ENCODE results near the gene TMEM203. TPM values are rescaled to one million over a fixed set of nuclear protein-coding genes. Genes with fewer than 3 reads are reported as not detected.

The TMEM203 gene
- total and polyA plus RNA-seq, 2 of the 13 experiments (the other 11 are each of a cell fraction or from before 2014, with no cell fraction given) = 23.4 to 36.7 TPM

- TF ChIP-seq ZBTB7A (CRISPR knock-in tag; IDR thresholded peaks at IDR 0.05) (0 out of 2 replicates have a peak, but pooled peaks have one; percentile 26), HOXA5 (CRISPR knock-in tag; IDR thresholded peaks at IDR 0.05) (no peak), TCF12 (IDR thresholded peaks at IDR 0.05) (no peak), TCF12 (CRISPR knock-in tag; IDR thresholded peaks at IDR 0.05) (peak; percentile 46), IKZF4 (CRISPR knock-in tag; IDR thresholded peaks at IDR 0.05; ENCODE audit: borderline replicate concordance, low read depth, not compliant biosample characterization) (no peak), NFE2L2 (IDR thresholded peaks at IDR 0.05; ENCODE audit: low read length) (no peak), MIER2 (CRISPR knock-in tag; IDR thresholded peaks at IDR 0.05) (no peak), ZNF33B (CRISPR knock-in tag; IDR thresholded peaks at IDR 0.05) (no peak), ZNF232 (CRISPR knock-in tag; IDR thresholded peaks at IDR 0.05; ENCODE audit: borderline replicate concordance) (peak; percentile 16; the same call in 1 of the 2 replicates), GATA4 (IDR thresholded peaks at IDR 0.05; ENCODE audit: borderline replicate concordance, low read depth) (no peak), ZNF850 (CRISPR knock-in tag; conservative IDR thresholded peaks at IDR 0.05) (0 out of 2 replicates have a peak, but pooled peaks have one; percentile 78), NFYC (CRISPR knock-in tag; IDR thresholded peaks at IDR 0.05) (0 out of 2 replicates have a peak, but pooled peaks have one; percentile 12), ZSCAN30 (CRISPR knock-in tag; IDR thresholded peaks at IDR 0.05) (no peak), KMT2A (CRISPR knock-in tag; IDR thresholded peaks at IDR 0.05) (peak; percentile 28; the same call in 1 of the 2 replicates), MAX (IDR thresholded peaks at IDR 0.05) (no peak), BRD4 (CRISPR knock-in tag; IDR thresholded peaks at IDR 0.05) (no peak), GABPA (IDR thresholded peaks at IDR 0.05; ENCODE audit: low read depth, low read length) (no peak), GABPA (CRISPR knock-in tag; IDR thresholded peaks at IDR 0.05; ENCODE audit: low read depth) (no peak), ZBTB20 (CRISPR knock-in tag; IDR thresholded peaks at IDR 0.05; ENCODE audit: borderline replicate concordance, low read depth) (no peak), ZNF460 (CRISPR knock-in tag; IDR thresholded peaks at IDR 0.05; ENCODE audit: borderline replicate concordance) (peak; percentile 66; the same call in 1 of the 2 replicates), REPIN1 (CRISPR knock-in tag; IDR thresholded peaks at IDR 0.05; ENCODE audit: borderline replicate concordance, low read depth) (0 out of 2 replicates have a peak, but pooled peaks have one; percentile 5), ZNF788 (CRISPR knock-in tag; IDR thresholded peaks at IDR 0.05; ENCODE audit: borderline replicate concordance) (no peak)
- TF ChIP-seq, protein P1, sequence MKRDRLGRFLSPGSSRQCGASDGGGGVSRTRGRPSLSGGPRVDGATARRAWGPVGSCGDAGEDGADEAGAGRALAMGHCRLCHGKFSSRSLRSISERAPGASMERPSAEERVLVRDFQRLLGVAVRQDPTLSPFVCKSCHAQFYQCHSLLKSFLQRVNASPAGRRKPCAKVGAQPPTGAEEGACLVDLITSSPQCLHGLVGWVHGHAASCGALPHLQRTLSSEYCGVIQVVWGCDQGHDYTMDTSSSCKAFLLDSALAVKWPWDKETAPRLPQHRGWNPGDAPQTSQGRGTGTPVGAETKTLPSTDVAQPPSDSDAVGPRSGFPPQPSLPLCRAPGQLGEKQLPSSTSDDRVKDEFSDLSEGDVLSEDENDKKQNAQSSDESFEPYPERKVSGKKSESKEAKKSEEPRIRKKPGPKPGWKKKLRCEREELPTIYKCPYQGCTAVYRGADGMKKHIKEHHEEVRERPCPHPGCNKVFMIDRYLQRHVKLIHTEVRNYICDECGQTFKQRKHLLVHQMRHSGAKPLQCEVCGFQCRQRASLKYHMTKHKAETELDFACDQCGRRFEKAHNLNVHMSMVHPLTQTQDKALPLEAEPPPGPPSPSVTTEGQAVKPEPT (CRISPR knock-in tag; IDR thresholded peaks at IDR 0.05; ENCODE audit: low read depth) = 0 out of 2 replicates have a peak, but pooled peaks have one; percentile 32
- TF ChIP-seq, protein P2, sequence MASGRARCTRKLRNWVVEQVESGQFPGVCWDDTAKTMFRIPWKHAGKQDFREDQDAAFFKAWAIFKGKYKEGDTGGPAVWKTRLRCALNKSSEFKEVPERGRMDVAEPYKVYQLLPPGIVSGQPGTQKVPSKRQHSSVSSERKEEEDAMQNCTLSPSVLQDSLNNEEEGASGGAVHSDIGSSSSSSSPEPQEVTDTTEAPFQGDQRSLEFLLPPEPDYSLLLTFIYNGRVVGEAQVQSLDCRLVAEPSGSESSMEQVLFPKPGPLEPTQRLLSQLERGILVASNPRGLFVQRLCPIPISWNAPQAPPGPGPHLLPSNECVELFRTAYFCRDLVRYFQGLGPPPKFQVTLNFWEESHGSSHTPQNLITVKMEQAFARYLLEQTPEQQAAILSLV (CRISPR knock-in tag; IDR thresholded peaks at IDR 0.05; ENCODE audit: borderline replicate concordance) = peak; percentile 48; the same call in 1 of the 2 replicates
- TF ChIP-seq, protein P3, sequence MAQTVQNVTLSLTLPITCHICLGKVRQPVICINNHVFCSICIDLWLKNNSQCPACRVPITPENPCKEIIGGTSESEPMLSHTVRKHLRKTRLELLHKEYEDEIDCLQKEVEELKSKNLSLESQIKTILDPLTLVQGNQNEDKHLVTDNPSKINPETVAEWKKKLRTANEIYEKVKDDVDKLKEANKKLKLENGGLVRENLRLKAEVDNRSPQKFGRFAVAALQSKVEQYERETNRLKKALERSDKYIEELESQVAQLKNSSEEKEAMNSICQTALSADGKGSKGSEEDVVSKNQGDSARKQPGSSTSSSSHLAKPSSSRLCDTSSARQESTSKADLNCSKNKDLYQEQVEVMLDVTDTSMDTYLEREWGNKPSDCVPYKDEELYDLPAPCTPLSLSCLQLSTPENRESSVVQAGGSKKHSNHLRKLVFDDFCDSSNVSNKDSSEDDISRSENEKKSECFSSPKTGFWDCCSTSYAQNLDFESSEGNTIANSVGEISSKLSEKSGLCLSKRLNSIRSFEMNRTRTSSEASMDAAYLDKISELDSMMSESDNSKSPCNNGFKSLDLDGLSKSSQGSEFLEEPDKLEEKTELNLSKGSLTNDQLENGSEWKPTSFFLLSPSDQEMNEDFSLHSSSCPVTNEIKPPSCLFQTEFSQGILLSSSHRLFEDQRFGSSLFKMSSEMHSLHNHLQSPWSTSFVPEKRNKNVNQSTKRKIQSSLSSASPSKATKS (CRISPR knock-in tag; IDR thresholded peaks at IDR 0.05) = no peak
Measured at GRCh38 chr9:137229903-137230704, 24.7 kb upstream of the TMEM203 start (continued).
